Measurements from ENCODE around the gene DAB1. TPM values are rescaled to one million over a fixed set of nuclear protein-coding genes. Genes with fewer than 3 reads are reported as not detected.

DAB1 gene
- total and polyA plus RNA-seq, 7 experiments from 2014 or later, result 0.27 to 1.9 (median 0.43) TPM; not detected in 1

DNA sequence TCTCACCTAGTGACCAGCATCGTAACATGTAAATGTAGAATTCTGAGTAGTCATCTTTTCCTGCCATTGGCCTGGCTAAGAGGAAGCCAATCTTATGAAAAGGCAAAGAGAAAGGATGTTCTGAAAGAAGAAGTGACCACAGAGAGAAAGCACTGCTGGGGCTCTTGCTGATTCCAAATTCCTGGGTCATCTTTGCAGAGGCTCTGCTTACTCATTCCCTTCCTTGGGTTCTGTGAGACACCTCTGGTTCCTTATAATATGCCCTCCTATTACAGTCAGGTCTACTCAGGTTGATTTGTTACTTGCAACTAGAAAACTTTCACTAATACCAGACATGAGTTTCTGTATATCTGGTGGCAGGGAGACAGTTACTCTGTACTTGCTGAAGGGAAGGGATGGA lies 259.3 kb downstream of the DAB1 start:
- no peaks in the 10 kb centered on the region for H3K27me3 ChIP-seq (ENCODE audit: control insufficient read depth in 2 of 2, insufficient read depth in 2 of 2, low read length in 2 of 2)
- H3K4me3 ChIP-seq (ENCODE audit: low read length), result no peak overlapping the region
- no peaks in the 10 kb centered on the region for H3K4me1 ChIP-seq (ENCODE audit: control insufficient read depth in 2 of 2, insufficient read depth in 2 of 2, low read length in 2 of 2)
- CTCF ChIA-PET, result no interaction called here
- H3K9me3 ChIP-seq (ENCODE audit: control insufficient read depth in 2 of 3, low read length in 3 of 3), result no peaks in the 10 kb centered on the region
- Mint-ChIP-seq H3K27ac (no peak overlapping the region), H3K9me3 (peaks cover 0 to 3% (median 0%) of the 10 kb centered on the region in 11 donors), H3K27me3 (peaks cover 0 to 22% (median 20%) of the 10 kb centered on the region in 5 donors), H3K4me1 (no peaks in the 10 kb centered on the region), H3K36me3 (no peaks in the 10 kb centered on the region), H3K4me3 (no peak overlapping the region)
- H3K36me3 ChIP-seq (ENCODE audit: control insufficient read depth in 2 of 3, insufficient read depth in 3 of 3, low read length in 3 of 3), result no peaks in the 10 kb centered on the region
- intact Hi-C loops (cut with micrococcal nuclease), result no loop called here
- no peak overlapping the region for H3K27ac ChIP-seq (ENCODE audit: low read depth, low read length)
- no peak for DNase-seq
- POLR2A ChIA-PET, result no interaction called here
- ATAC-seq, result no peak

DNA sequence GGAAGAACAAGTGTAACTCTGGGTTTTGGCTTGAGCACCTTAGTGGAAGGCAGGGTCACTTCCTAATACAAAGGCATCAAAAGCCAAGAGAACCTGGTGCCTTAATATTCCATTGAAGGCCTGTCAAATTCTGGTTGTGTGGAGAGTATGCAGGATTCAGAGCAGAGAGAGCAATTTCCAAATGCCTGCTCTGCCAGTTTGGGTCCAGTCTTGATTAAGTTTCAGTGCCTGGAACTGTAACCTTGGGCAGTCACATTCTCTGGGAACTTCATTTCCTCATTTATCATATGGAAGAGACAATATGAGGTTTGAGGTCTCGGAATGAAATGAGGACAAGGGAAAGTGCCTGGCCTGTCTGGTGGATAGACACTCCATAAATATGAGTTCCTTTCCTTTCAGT lies 260.1 kb downstream of the DAB1 start:
- ChIA-PET CTCF (no interaction called here), POLR2A (no interaction called here)
- intact Hi-C loops (cut with micrococcal nuclease), result no loop called here
- Histone ChIP-seq H3K4me1 (ENCODE audit: control insufficient read depth in 2 of 2, insufficient read depth in 2 of 2, low read length in 2 of 2) (no peaks in the 10 kb centered on the region), H3K9me3 (ENCODE audit: control insufficient read depth in 2 of 3, low read length in 3 of 3) (no peaks in the 10 kb centered on the region), H3K4me3 (ENCODE audit: low read length) (no peak overlapping the region), H3K27ac (ENCODE audit: low read depth, low read length) (no peak overlapping the region), H3K27me3 (ENCODE audit: control insufficient read depth in 2 of 2, insufficient read depth in 2 of 2, low read length in 2 of 2) (no peaks in the 10 kb centered on the region), H3K36me3 (ENCODE audit: control insufficient read depth in 2 of 3, insufficient read depth in 3 of 3, low read length in 3 of 3) (no peaks in the 10 kb centered on the region)
- Mint-ChIP-seq H3K36me3 (no peaks in the 10 kb centered on the region), H3K27ac (no peak overlapping the region), H3K27me3 (peaks cover 0 to 22% (median 20%) of the 10 kb centered on the region in 5 donors), H3K4me3 (no peak overlapping the region), H3K9me3 (peaks cover 0 to 4% (median 0%) of the 10 kb centered on the region in 11 donors), H3K4me1 (no peaks in the 10 kb centered on the region)
- ATAC-seq, result no peak
- no peak for DNase-seq

DNA sequence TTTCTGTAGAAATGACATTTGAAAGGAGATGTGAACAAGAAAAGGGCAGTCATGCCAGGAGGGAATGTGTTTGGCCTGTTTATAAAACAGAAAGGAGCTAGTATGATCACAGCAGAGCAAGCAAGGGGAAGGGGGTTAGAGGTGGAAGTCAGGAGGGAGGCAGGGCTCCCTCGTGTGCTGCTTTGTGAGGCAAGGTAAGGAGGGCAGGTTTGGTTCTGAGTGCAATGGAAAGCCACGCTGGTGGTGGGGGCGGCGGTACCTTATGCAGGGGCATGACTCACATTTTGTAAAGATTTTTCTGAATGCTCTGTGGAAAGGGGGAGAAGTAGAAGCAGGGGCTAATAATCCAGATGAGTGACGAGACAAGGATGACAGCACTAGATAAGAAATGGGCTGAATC lies 260.5 kb downstream of the DAB1 start:
- intact Hi-C loops (cut with micrococcal nuclease), result no loop called here
- H3K27me3 Mint-ChIP-seq, result peaks cover 0 to 21% (median 18%) of the 10 kb centered on the region in 5 donors
- no peak overlapping the region for H3K27ac ChIP-seq (ENCODE audit: low read depth, low read length)
- H3K27me3 ChIP-seq (ENCODE audit: control insufficient read depth in 2 of 2, insufficient read depth in 2 of 2, low read length in 2 of 2), result no peaks in the 10 kb centered on the region
- DNase-seq (no peak), ATAC-seq (no peak)
- no peaks in the 10 kb centered on the region for H3K4me1 Mint-ChIP-seq
- no peak overlapping the region for H3K27ac Mint-ChIP-seq
- H3K4me3 Mint-ChIP-seq, result no peak overlapping the region
- H3K9me3 Mint-ChIP-seq, result peaks cover 0 to 4% (median 0%) of the 10 kb centered on the region in 11 donors
- H3K36me3 ChIP-seq (ENCODE audit: control insufficient read depth in 2 of 3, insufficient read depth in 3 of 3, low read length in 3 of 3), result no peaks in the 10 kb centered on the region
- POLR2A ChIA-PET, result no interaction called here
- H3K9me3 ChIP-seq (ENCODE audit: control insufficient read depth in 2 of 3, low read length in 3 of 3), result no peaks in the 10 kb centered on the region
- no peak overlapping the region for H3K4me3 ChIP-seq (ENCODE audit: low read length)
- CTCF ChIA-PET, result no interaction called here
- H3K4me1 ChIP-seq (ENCODE audit: control insufficient read depth in 2 of 2, insufficient read depth in 2 of 2, low read length in 2 of 2), result no peaks in the 10 kb centered on the region
- no peaks in the 10 kb centered on the region for H3K36me3 Mint-ChIP-seq

DNA sequence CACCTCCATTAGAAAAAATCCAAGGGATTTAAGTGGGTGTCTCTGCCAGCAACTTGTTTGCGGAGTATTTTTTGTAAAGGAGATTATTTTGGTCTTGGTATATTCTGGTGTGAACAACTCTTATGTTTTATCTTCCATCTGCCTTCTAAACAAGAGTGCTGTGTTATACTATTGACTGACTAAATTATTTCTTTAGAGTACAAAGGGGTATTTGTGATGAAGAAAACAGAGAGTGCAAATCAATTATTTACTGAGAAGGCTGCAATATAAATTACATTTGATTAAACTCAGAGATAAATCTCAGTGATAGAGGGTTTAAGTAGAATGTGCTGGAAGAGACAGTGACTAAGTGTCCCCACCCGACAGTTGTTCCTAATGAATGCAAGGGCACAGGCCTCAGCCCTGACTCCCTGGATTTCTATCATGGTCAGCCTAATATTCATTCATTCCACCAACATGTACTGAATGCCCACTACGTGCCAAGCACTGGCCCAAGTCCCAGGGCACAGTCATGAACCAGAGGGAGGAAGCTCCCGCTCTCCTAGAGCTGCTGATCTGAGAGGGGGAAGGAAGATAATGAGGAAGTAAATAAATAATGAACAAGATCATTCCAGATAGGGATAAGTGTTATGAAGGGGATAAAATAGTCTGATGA lies 261.1 kb downstream of the DAB1 start:
- Histone ChIP-seq H3K27me3 (ENCODE audit: control insufficient read depth in 2 of 2, insufficient read depth in 2 of 2, low read length in 2 of 2) (no peaks in the 10 kb centered on the region), H3K27ac (ENCODE audit: low read depth, low read length) (no peak overlapping the region), H3K4me3 (ENCODE audit: low read length) (no peak overlapping the region), H3K9me3 (ENCODE audit: control insufficient read depth in 2 of 3, low read length in 3 of 3) (no peaks in the 10 kb centered on the region), H3K36me3 (ENCODE audit: control insufficient read depth in 2 of 3, insufficient read depth in 3 of 3, low read length in 3 of 3) (no peaks in the 10 kb centered on the region), H3K4me1 (ENCODE audit: control insufficient read depth in 2 of 2, insufficient read depth in 2 of 2, low read length in 2 of 2) (no peaks in the 10 kb centered on the region)
- no peak overlapping the region for H3K27ac Mint-ChIP-seq
- no peak overlapping the region for H3K4me3 Mint-ChIP-seq
- H3K27me3 Mint-ChIP-seq, result peaks cover 0 to 18% (median 12%) of the 10 kb centered on the region in 5 donors
- H3K36me3 Mint-ChIP-seq, result no peaks in the 10 kb centered on the region
- ChIA-PET CTCF (no interaction called here), POLR2A (no interaction called here)
- no peak for DNase-seq
- no peak for ATAC-seq
- no peaks in the 10 kb centered on the region for H3K4me1 Mint-ChIP-seq
- intact Hi-C loops (cut with micrococcal nuclease), result no loop called here
- H3K9me3 Mint-ChIP-seq, result peaks cover 0 to 4% (median 0%) of the 10 kb centered on the region in 11 donors

DNA sequence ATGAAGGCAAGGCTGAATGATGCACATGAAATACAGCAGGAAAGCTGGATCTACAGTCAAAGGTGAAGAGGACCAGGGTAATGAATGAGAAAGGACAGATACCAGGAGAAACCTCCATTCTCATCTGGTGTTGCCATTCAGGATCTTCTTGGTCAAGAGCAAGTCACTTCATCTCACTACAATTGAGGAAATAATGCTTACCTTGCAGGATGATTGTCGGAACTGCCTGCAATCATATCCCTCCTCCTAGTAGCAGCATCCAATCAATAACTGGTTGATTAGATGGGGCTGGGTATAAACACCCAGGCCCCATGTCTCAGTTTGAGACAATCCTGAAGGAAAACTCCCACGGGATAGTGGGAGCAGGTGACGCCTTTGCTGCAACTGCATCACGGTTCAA lies 263.3 kb downstream of the DAB1 start:
- Histone ChIP-seq H3K4me1 (ENCODE audit: control insufficient read depth in 2 of 2, insufficient read depth in 2 of 2, low read length in 2 of 2) (no peaks in the 10 kb centered on the region), H3K9me3 (ENCODE audit: control insufficient read depth in 2 of 3, low read length in 3 of 3) (no peaks in the 10 kb centered on the region), H3K36me3 (ENCODE audit: control insufficient read depth in 2 of 3, insufficient read depth in 3 of 3, low read length in 3 of 3) (no peaks in the 10 kb centered on the region), H3K27ac (ENCODE audit: low read depth, low read length) (no peak overlapping the region), H3K27me3 (ENCODE audit: control insufficient read depth in 2 of 2, insufficient read depth in 2 of 2, low read length in 2 of 2) (no peaks in the 10 kb centered on the region), H3K4me3 (ENCODE audit: low read length) (no peak overlapping the region)
- no peak for DNase-seq
- CTCF ChIA-PET, result no interaction called here
- Mint-ChIP-seq H3K36me3 (no peaks in the 10 kb centered on the region), H3K27ac (no peak overlapping the region), H3K4me1 (no peaks in the 10 kb centered on the region), H3K27me3 (peaks cover 0 to 36% (median 26%) of the 10 kb centered on the region in 5 donors), H3K4me3 (no peak overlapping the region), H3K9me3 (peaks cover 0 to 8% (median 2%) of the 10 kb centered on the region in 11 donors)
- POLR2A ChIA-PET, result no interaction called here
- ATAC-seq, result no peak
- intact Hi-C loops (cut with micrococcal nuclease), result no loop called here

DNA sequence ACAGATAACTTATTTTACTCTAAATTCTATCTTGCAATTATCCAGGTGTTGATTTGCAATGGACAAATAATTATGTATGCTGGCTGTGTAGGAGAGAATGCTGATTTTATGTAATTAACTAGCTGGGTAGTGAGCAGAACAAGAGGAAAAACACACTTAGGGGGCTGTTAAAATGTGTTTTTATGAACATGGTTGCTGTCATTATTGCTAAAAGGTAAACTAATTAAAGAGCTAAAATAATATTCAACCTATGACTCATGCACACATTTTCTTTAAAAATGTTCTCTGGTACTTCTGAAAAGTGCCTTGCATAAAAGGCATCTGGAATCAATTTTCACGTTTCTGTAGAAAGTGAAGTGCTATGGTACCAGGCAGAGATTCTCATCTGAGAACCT lies 265.3 kb downstream of the DAB1 start:
- Mint-ChIP-seq H3K4me3 (no peak overlapping the region), H3K4me1 (no peaks in the 10 kb centered on the region), H3K27ac (no peak overlapping the region), H3K27me3 (peaks cover 0 to 42% (median 30%) of the 10 kb centered on the region in 5 donors), H3K9me3 (peaks cover 0 to 13% (median 3%) of the 10 kb centered on the region in 11 donors), H3K36me3 (no peaks in the 10 kb centered on the region)
- ChIA-PET CTCF (no interaction called here), POLR2A (no interaction called here)
- Histone ChIP-seq H3K4me3 (ENCODE audit: low read length) (no peak overlapping the region), H3K27me3 (ENCODE audit: control insufficient read depth in 2 of 2, insufficient read depth in 2 of 2, low read length in 2 of 2) (no peaks in the 10 kb centered on the region), H3K4me1 (ENCODE audit: control insufficient read depth in 2 of 2, insufficient read depth in 2 of 2, low read length in 2 of 2) (no peaks in the 10 kb centered on the region), H3K36me3 (ENCODE audit: control insufficient read depth in 2 of 3, insufficient read depth in 3 of 3, low read length in 3 of 3) (no peaks in the 10 kb centered on the region), H3K9me3 (ENCODE audit: control insufficient read depth in 2 of 3, low read length in 3 of 3) (no peaks in the 10 kb centered on the region), H3K27ac (ENCODE audit: low read depth, low read length) (no peak overlapping the region)
- DNase-seq (no peak), ATAC-seq (no peak)
- intact Hi-C loops (cut with micrococcal nuclease), result no loop called here

DNA sequence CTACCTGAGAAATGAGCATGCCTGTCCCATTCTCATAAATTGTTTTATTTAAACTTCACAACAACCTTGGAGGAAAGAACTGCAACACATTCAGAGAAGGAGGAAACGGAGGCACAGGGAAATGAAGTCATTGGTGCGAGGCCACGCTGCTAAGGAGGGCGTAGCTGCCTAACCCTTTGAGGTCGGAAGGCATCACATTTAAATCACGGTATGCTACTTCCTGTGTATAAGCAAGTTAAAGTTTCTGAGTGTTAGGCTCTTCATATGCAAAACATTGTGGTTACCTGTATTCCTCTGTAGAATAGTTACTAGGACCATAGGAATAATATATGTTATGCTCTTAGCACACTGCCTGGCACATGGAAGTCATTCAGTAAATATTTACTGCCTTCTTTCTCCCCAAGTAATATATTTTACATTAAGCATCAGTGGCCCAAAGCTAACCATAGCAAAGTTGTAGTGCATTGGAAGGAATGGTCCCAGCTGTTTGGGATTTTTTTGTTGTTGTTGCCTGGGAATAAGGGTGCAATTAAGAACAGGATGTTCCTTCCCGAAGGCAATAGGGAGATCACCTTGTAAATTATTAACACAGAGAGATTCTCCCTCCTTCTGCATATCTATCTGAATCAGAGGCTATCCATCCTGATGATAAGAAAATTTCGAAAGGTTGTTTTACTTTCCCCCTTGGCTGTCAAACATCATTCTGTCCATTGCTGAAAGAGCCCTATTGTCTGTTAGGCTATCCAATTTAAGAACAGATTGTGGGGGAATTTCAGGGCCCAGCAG lies 265.8 kb downstream of the DAB1 start:
- ChIA-PET CTCF (no interaction called here), POLR2A (no interaction called here)
- Histone ChIP-seq H3K36me3 (ENCODE audit: control insufficient read depth in 2 of 3, insufficient read depth in 3 of 3, low read length in 3 of 3) (no peaks in the 10 kb centered on the region), H3K27ac (ENCODE audit: low read depth, low read length) (no peak overlapping the region), H3K4me3 (ENCODE audit: low read length) (no peak overlapping the region), H3K27me3 (ENCODE audit: control insufficient read depth in 2 of 2, insufficient read depth in 2 of 2, low read length in 2 of 2) (no peaks in the 10 kb centered on the region), H3K9me3 (ENCODE audit: control insufficient read depth in 2 of 3, low read length in 3 of 3) (no peaks in the 10 kb centered on the region), H3K4me1 (ENCODE audit: control insufficient read depth in 2 of 2, insufficient read depth in 2 of 2, low read length in 2 of 2) (no peaks in the 10 kb centered on the region)
- peaks cover 0 to 38% (median 30%) of the 10 kb centered on the region in 5 donors for H3K27me3 Mint-ChIP-seq
- H3K9me3 Mint-ChIP-seq, result peaks cover 0 to 13% (median 3%) of the 10 kb centered on the region in 11 donors
- H3K4me3 Mint-ChIP-seq, result no peak overlapping the region
- DNase-seq, result no peak
- ATAC-seq, result no peak
- H3K36me3 Mint-ChIP-seq, result no peaks in the 10 kb centered on the region
- no peaks in the 10 kb centered on the region for H3K4me1 Mint-ChIP-seq
- intact Hi-C loops (cut with micrococcal nuclease), result no loop called here
- no peak overlapping the region for H3K27ac Mint-ChIP-seq
